H9 (cell line): ENCODE measurements around the gene SERF2. TPM values are rescaled to one million over a fixed set of nuclear protein-coding genes. Genes with fewer than 3 reads are reported as not detected.
"Not testable (repeated sequence)": the region's sequence is repeated elsewhere in the genome, so short reads cannot be mapped to it uniquely, and the experiment has no call there.

Experiments used
- DNase-seq: peaks from one replicate; pipeline ENCODE4 v3.0.0-alpha.2; 2017
- H2AFZ ChIP-seq: one replicate; pipeline ENCODE4 v1.6.1; 2013; ENCODE audit warnings: mild to moderate bottlenecking, low read length, control low read depth, moderate library complexity
- H2AK5ac ChIP-seq: 2 replicates; pipeline ENCODE4 v1.6.1; 2013; ENCODE audit warnings: low read length, control low read depth, mixed read lengths; ENCODE audit not compliant: insufficient read length
- H2BK120ac ChIP-seq: one replicate; pipeline ENCODE4 v1.6.1; 2013; ENCODE audit warnings: low read depth, mild to moderate bottlenecking, low read length, control low read depth, inconsistent platforms; ENCODE audit not compliant: poor library complexity, severe bottlenecking
- H2BK12ac ChIP-seq: 2 replicates; pipeline ENCODE4 v1.6.1; 2013; ENCODE audit warnings: low read length, control low read depth, mixed read lengths, low read depth; ENCODE audit not compliant: insufficient read length
- H2BK15ac ChIP-seq: 2 replicates; pipeline ENCODE4 v1.6.1; 2013; ENCODE audit warnings: low read depth, low read length, control low read depth
- H2BK20ac ChIP-seq: one replicate; pipeline ENCODE4 v1.6.1; 2013; ENCODE audit warnings: low read depth, mild to moderate bottlenecking, low read length, control low read depth, inconsistent platforms; ENCODE audit not compliant: poor library complexity, severe bottlenecking
- H2BK5ac ChIP-seq: 2 replicates; pipeline ENCODE4 v1.6.1; 2013; ENCODE audit warnings: low read length, control low read depth, mixed read lengths; ENCODE audit not compliant: insufficient read length
- H3K14ac ChIP-seq: 2 replicates; pipeline ENCODE4 v1.6.1; 2013; ENCODE audit warnings: low read length, control low read depth; ENCODE audit not compliant: insufficient read depth
- H3K18ac ChIP-seq: 2 replicates; pipeline ENCODE4 v1.6.1; 2013; ENCODE audit warnings: low read depth, mild to moderate bottlenecking, mixed read lengths, low read length, control low read depth; ENCODE audit not compliant: insufficient read length
- H3K23ac ChIP-seq: 2 replicates; pipeline ENCODE4 v1.6.1; 2013; ENCODE audit warnings: low read length, control low read depth, mixed read lengths, low read depth; ENCODE audit not compliant: insufficient read length
- H3K23me2 ChIP-seq: 2 replicates; pipeline ENCODE4 v1.6.1; 2013; ENCODE audit warnings: low read depth, mild to moderate bottlenecking, mixed read lengths, low read length, control low read depth; ENCODE audit not compliant: insufficient read length, poor library complexity, severe bottlenecking
- H3K27ac ChIP-seq: 2 replicates; pipeline ENCODE4 v1.5.1; 2013; ENCODE audit warnings: low read length, control low read depth, mixed read lengths, low read depth; ENCODE audit not compliant: insufficient read length
- H3K27me3 ChIP-seq: 2 replicates; pipeline ENCODE4 v1.6.1; 2013; ENCODE audit warnings: low read length, control low read depth, inconsistent platforms; ENCODE audit not compliant: insufficient read depth
- H3K4ac ChIP-seq: 2 replicates; pipeline ENCODE4 v1.6.1; 2013; ENCODE audit warnings: low read depth, mild to moderate bottlenecking, control low read depth, inconsistent platforms, low read length, moderate library complexity
- H3K4me1 ChIP-seq: 2 replicates; pipeline ENCODE4 v1.6.1; 2013; ENCODE audit warnings: low read length, control low read depth, inconsistent platforms; ENCODE audit not compliant: insufficient read depth
- H3K4me2 ChIP-seq: 2 replicates; pipeline ENCODE4 v1.6.1; 2013; ENCODE audit warnings: low read length, control low read depth, mixed read lengths; ENCODE audit not compliant: insufficient read length, insufficient read depth
- H3K56ac ChIP-seq: 2 replicates; pipeline ENCODE4 v1.6.1; 2013; ENCODE audit warnings: low read depth, mild to moderate bottlenecking, mixed read lengths, low read length, control low read depth; ENCODE audit not compliant: insufficient read length
- H3K79me1 ChIP-seq: 2 replicates; pipeline ENCODE4 v1.6.1; 2013; ENCODE audit warnings: low read depth, mild to moderate bottlenecking, moderate library complexity, low read length, control low read depth, inconsistent platforms; ENCODE audit not compliant: insufficient read depth, poor library complexity, severe bottlenecking
- H3K79me2 ChIP-seq: 2 replicates; pipeline ENCODE4 v1.6.1; 2013; ENCODE audit warnings: low read length, control low read depth, inconsistent platforms; ENCODE audit not compliant: insufficient read depth
- H3K9ac ChIP-seq: 2 replicates; pipeline ENCODE4 v1.6.1; 2013; ENCODE audit warnings: low read length, control low read depth, mixed read lengths; ENCODE audit not compliant: insufficient read length; ENCODE audit errors: extremely low read depth
- H3K9me3 ChIP-seq: one replicate; pipeline ENCODE4 v1.6.1; 2013; ENCODE audit warnings: low read depth, low read length, inconsistent platforms; ENCODE audit not compliant: control insufficient read depth
- H3T11ph ChIP-seq: one replicate; pipeline ENCODE4 v1.6.1; 2013; ENCODE audit warnings: mild to moderate bottlenecking, low read length, control low read depth, inconsistent platforms
- H4K20me1 ChIP-seq: one replicate; pipeline ENCODE4 v1.6.1; 2013; ENCODE audit not compliant: control insufficient read depth, insufficient read length, insufficient read depth
- H4K5ac ChIP-seq: 2 replicates; pipeline ENCODE4 v1.6.1; 2013; ENCODE audit warnings: low read depth, mild to moderate bottlenecking, mixed read lengths, low read length, control low read depth; ENCODE audit not compliant: insufficient read length
- H4K8ac ChIP-seq: replicated peaks from 2 replicates; pipeline ENCODE4 v1.6.1; 2013; ENCODE audit warnings: low read length, control low read depth, mixed read lengths, low read depth; ENCODE audit not compliant: insufficient read length
- H4K91ac ChIP-seq: 2 replicates; pipeline ENCODE4 v1.6.1; 2013; ENCODE audit warnings: low read depth, mild to moderate bottlenecking, moderate library complexity, mixed read lengths, low read length, control low read depth; ENCODE audit not compliant: insufficient read length
- H3K27ac Mint-ChIP-seq, 3 experiments: 2 replicates in 2 of 3; 3 replicates in 1 of 3; pipeline ENCODE4 v1.8.0; 2020 to 2021; ENCODE audit warnings: mixed read lengths in 3 of 3, mild to moderate bottlenecking in 1 of 3, moderate library complexity in 1 of 3
- H3K27me3 Mint-ChIP-seq: 2 replicates; pipeline ENCODE4 v1.8.0; 2021; ENCODE audit warnings: low read depth, mild to moderate bottlenecking, moderate library complexity, mixed read lengths
- H3K36me3 Mint-ChIP-seq, 3 experiments: 2 replicates in 2 of 3; 3 replicates in 1 of 3; pipeline ENCODE4 v1.8.0; 2020 to 2021; ENCODE audit warnings: low read depth in 3 of 3, mixed read lengths in 3 of 3; ENCODE audit not compliant: insufficient read depth in 1 of 3
- H3K4me1 Mint-ChIP-seq, 2 experiments: 2 replicates each; pipeline ENCODE4 v1.8.0; 2020; ENCODE audit warnings: mixed read lengths in 2 of 2
- H3K4me3 Mint-ChIP-seq, 2 experiments: 2 replicates in 1 of 2; 3 replicates in 1 of 2; pipeline ENCODE4 v1.8.0; 2020 to 2021; ENCODE audit warnings: mild to moderate bottlenecking in 2 of 2, mixed read lengths in 2 of 2, moderate library complexity in 1 of 2
- H3K9me3 Mint-ChIP-seq, 2 experiments: 2 replicates in 1 of 2; 3 replicates in 1 of 2; pipeline ENCODE4 v1.8.0; 2020; ENCODE audit warnings: mild to moderate bottlenecking in 2 of 2, mixed read lengths in 2 of 2, moderate library complexity in 1 of 2
- WGBS: extraction: QIAGEN DNeasy Blood & Tissue Kit; methylation state at CpG from one replicate; pipeline ENCODE4 v1.1.7; 2013; ENCODE audit warnings: missing lambda C conversion rate, low lambda C conversion rate, mixed read lengths; ENCODE audit not compliant: insufficient read length; ENCODE audit errors: extremely low coverage; 5-methylcytosine and 5-hydroxymethylcytosine counted together
- total RNA-seq: library from RNA; stranded (reverse); gene quantifications from 2 replicates; pipeline ENCODE4 v1.2.1, GENCODE V29; 2021

Gene SERF2
- total RNA-seq, 1 experiment from 2014 or later: 819 TPM

- not testable (repeated sequence) for H3K14ac ChIP-seq, H3K27me3 Mint-ChIP-seq, H3K27me3 ChIP-seq, H3K23ac ChIP-seq, H3K4me1 Mint-ChIP-seq, H3K4me1 ChIP-seq, DNase-seq, H3K4me2 ChIP-seq, H3K23me2 ChIP-seq, H2BK5ac ChIP-seq, H2BK20ac ChIP-seq, H3K4me3 Mint-ChIP-seq, H3K27ac Mint-ChIP-seq, H3K18ac ChIP-seq, H4K20me1 ChIP-seq, H4K5ac ChIP-seq, H3K9me3 Mint-ChIP-seq, H3K79me2 ChIP-seq, H4K91ac ChIP-seq, H2BK120ac ChIP-seq, H3K9me3 ChIP-seq, H4K8ac ChIP-seq, H3K79me1 ChIP-seq, H3K9ac ChIP-seq, H2BK12ac ChIP-seq, H2AK5ac ChIP-seq, H3T11ph ChIP-seq, H2AFZ ChIP-seq, H3K4ac ChIP-seq, H2BK15ac ChIP-seq, H3K56ac ChIP-seq, H3K27ac ChIP-seq
- H3K36me3 Mint-ChIP-seq: peaks cover 17 to 57% (median 50%) of the 10 kb centered on the region in 3 experiments
- no CpG with 5 or more reads among the region's 6 CpGs for WGBS
These were observed 40.4 kb downstream of the SERF2 start for GRCh38 chr15:43832485-43832884.
